PC-3 (cell line): ENCODE data around the gene CAPZB. TPM values are rescaled to one million over a fixed set of nuclear protein-coding genes. Genes with fewer than 3 reads are reported as not detected.
A peak's percentile ranks its signal among the peaks of the same experiment; 100 is the strongest.

ENCODE experiments used
- ATAC-seq: fragments of 200-7000 bp; cut with Tn5 transposase; 2 replicates; pipeline ENCODE4 v1.9.1; 2020; ENCODE audit warnings: mild to moderate bottlenecking, moderate library complexity
- BruUV-seq: library from RNA; stranded (reverse); fragments of 400-500 nt; replicated peaks from 2 replicates; lab custom pipeline; 2021; lab: Mats Ljungman, UMichigan
- CTCF ChIA-PET: fragments of 300-600 bp; sonication (Branson Sonifier 250); formaldehyde crosslinking; loops from one replicate; lab custom pipeline; 2022; ENCODE audit warnings: antibody characterized with exemption; lab: Charles Lee
- POLR2A ChIA-PET: fragments of 300-600 bp; sonication (Branson Sonifier 250); formaldehyde crosslinking; loops from one replicate; lab custom pipeline; 2022; ENCODE audit warnings: antibody characterized with exemption; ENCODE audit not compliant: unreplicated experiment; lab: Charles Lee
- DNase-seq: peaks from one replicate; pipeline ENCODE4 v3.0.0-alpha.2; 2015
- H2AFZ ChIP-seq: fragments of 300-600 bp; sonication (generic); 2 replicates; pipeline ENCODE4 v1.6.0; 2016; ENCODE audit warnings: antibody characterized with exemption, low read length
- H3F3A ChIP-seq: fragments of 300-600 bp; sonication (generic); one replicate; pipeline ENCODE4 v1.6.0; 2017; ENCODE audit warnings: antibody characterized with exemption, low read length, control low read depth, mild to moderate bottlenecking; ENCODE audit not compliant: unreplicated experiment
- H3K27ac ChIP-seq: fragments of 300-600 bp; sonication (generic); 2 replicates; pipeline ENCODE4 v1.5.1; 2016; ENCODE audit warnings: mild to moderate bottlenecking, low read length
- H3K27me3 ChIP-seq: fragments of 300-600 bp; sonication (generic); 2 replicates; pipeline ENCODE4 v1.6.1; 2016; ENCODE audit warnings: low read length, mixed read lengths
- H3K36me3 ChIP-seq: fragments of 300-600 bp; sonication (generic); 2 replicates; pipeline ENCODE4 v1.6.1; 2016; ENCODE audit warnings: low read depth, mixed run types, low read length, mixed read lengths
- H3K4me1 ChIP-seq: fragments of 300-600 bp; sonication (generic); 2 replicates; pipeline ENCODE4 v1.5.1; 2016; ENCODE audit warnings: low read length; ENCODE audit not compliant: insufficient read depth
- H3K4me2 ChIP-seq: fragments of 300-600 bp; sonication (generic); 2 replicates; pipeline ENCODE4 v1.6.0; 2016; ENCODE audit warnings: low read length
- H3K4me3 ChIP-seq: fragments of 300-600 bp; sonication (generic); 2 replicates; pipeline ENCODE4 v1.5.1; 2016; ENCODE audit warnings: mild to moderate bottlenecking, low read length, mixed read lengths
- H3K79me2 ChIP-seq: fragments of 300-600 bp; sonication (generic); 2 replicates; pipeline ENCODE4 v1.6.1; 2017; ENCODE audit warnings: low read length, mixed read lengths
- H3K9ac ChIP-seq: fragments of 300-600 bp; sonication (generic); 2 replicates; pipeline ENCODE4 v1.6.0; 2016; ENCODE audit warnings: mild to moderate bottlenecking, low read length
- H3K9me2 ChIP-seq: fragments of 300-600 bp; sonication (generic); replicated peaks from 2 replicates; pipeline ENCODE4 v1.6.1; 2016; ENCODE audit warnings: mixed run types, low read length, mixed read lengths
- H3K9me3 ChIP-seq: fragments of 300-600 bp; sonication (generic); 2 replicates; pipeline ENCODE4 v1.6.1; 2016; ENCODE audit warnings: low read length, mixed read lengths
- H4K20me1 ChIP-seq: fragments of 300-600 bp; sonication (generic); 2 replicates; pipeline ENCODE4 v1.6.1; 2016; ENCODE audit warnings: low read length, mixed read lengths
- CTCF ChIP-seq: fragments of 300-600 bp; sonication (generic); conservative IDR thresholded peaks from 2 replicates; pipeline ENCODE4 v1.5.1; 2017; ENCODE audit warnings: antibody characterized with exemption, low read depth, mild to moderate bottlenecking, low read length
- EZH2 ChIP-seq: fragments of 300-600 bp; sonication (generic); IDR thresholded peaks from one replicate; pipeline ENCODE4 v1.6.1; 2017; ENCODE audit warnings: antibody characterized with exemption, mild to moderate bottlenecking, low read length; ENCODE audit not compliant: unreplicated experiment
- EZH2phosphoT487 ChIP-seq: fragments of 300-600 bp; sonication (generic); IDR thresholded peaks from 2 replicates; pipeline ENCODE4 v1.6.1; 2018; ENCODE audit warnings: mild to moderate bottlenecking, antibody characterized with exemption, low read length, borderline replicate concordance
- intact Hi-C: fragments of 100-400 bp; cut with micrococcal nuclease; formaldehyde crosslinking; loops from 2 replicates; pipeline ENCODE4 v1.9.0; 2023
- total RNA-seq: library from RNA; depleted of rRNA; stranded (reverse); fragments of >200 nt; gene quantifications from 2 replicates; pipeline ENCODE4 v1.2.3, GENCODE V29; 2014

CAPZB gene
- total RNA-seq, 1 experiment from 2014 or later = 86.7 TPM

- Histone ChIP-seq H3K4me2 (no peak overlapping the region), H3F3A (no peaks in the 10 kb centered on the region), H2AFZ (no peak overlapping the region), H3K9me3 (no peaks in the 10 kb centered on the region), H3K4me1 (peaks cover under 1% of the 10 kb centered on the region; the same call in 1 of the 2 replicates), H3K9me2 (no peaks in the 10 kb centered on the region), H3K27ac (no peak overlapping the region), H4K20me1 (peaks cover 2% of the 10 kb centered on the region; the same call in 1 of the 2 replicates), H3K79me2 (peaks cover 44% of the 10 kb centered on the region), H3K9ac (no peak overlapping the region), H3K36me3 (no peaks in the 10 kb centered on the region), H3K4me3 (no peak overlapping the region), H3K27me3 (no peaks in the 10 kb centered on the region)
- intact Hi-C loops = no loop called here
- POLR2A ChIA-PET = no interaction called here
- no peak for TF ChIP-seq EZH2
- TF ChIP-seq EZH2phosphoT487 = no peak
- no peak for TF ChIP-seq CTCF
- no TSS peak for BruUV-seq
- CTCF ChIA-PET = no interaction called here
- ATAC-seq (no peak), DNase-seq (no peak)
Observed at GRCh38 chr1:19400875-19401534, 84.3 kb downstream of the CAPZB start.

- Histone ChIP-seq H3K36me3 (no peaks in the 10 kb centered on the region), H3F3A (no peaks in the 10 kb centered on the region), H3K4me2 (no peak overlapping the region), H3K9ac (no peak overlapping the region), H4K20me1 (peaks cover 3% of the 10 kb centered on the region; the same call in 1 of the 2 replicates), H3K4me1 (peaks cover 4% of the 10 kb centered on the region; the same call in 1 of the 2 replicates), H3K9me3 (no peaks in the 10 kb centered on the region), H3K27ac (no peak overlapping the region), H2AFZ (no peak overlapping the region), H3K9me2 (no peaks in the 10 kb centered on the region), H3K27me3 (no peaks in the 10 kb centered on the region), H3K4me3 (no peak overlapping the region), H3K79me2 (peaks cover 44% of the 10 kb centered on the region)
- ChIA-PET CTCF (no interaction called here), POLR2A (no interaction called here)
- TF ChIP-seq EZH2 = no peak
- TF ChIP-seq CTCF = no peak
- no peak for TF ChIP-seq EZH2phosphoT487
- ATAC-seq (no peak), DNase-seq (no peak)
- intact Hi-C loops = no loop called here
- BruUV-seq = no TSS peak
Observed at GRCh38 chr1:19400192-19400611, 85.1 kb downstream of the CAPZB start.

GRCh38 chr1:19398309-19398760, 87.0 kb downstream of the CAPZB start:
- H2AFZ ChIP-seq = no peak overlapping the region
- CTCF ChIA-PET = no interaction called here
- no peaks in the 10 kb centered on the region for H3K9me3 ChIP-seq
- no peak for ATAC-seq
- peak; percentile 55 for DNase-seq
- H3K27ac ChIP-seq = no peak overlapping the region
- H3K36me3 ChIP-seq = no peaks in the 10 kb centered on the region
- POLR2A ChIA-PET = no interaction called here
- no TSS peak for BruUV-seq
- no peaks in the 10 kb centered on the region for H3K9me2 ChIP-seq
- no peak overlapping the region for H3K9ac ChIP-seq
- no peak overlapping the region for H3K4me2 ChIP-seq
- H3K4me1 ChIP-seq = peaks cover 4% of the 10 kb centered on the region; the same call in 1 of the 2 replicates
- H3K27me3 ChIP-seq = no peaks in the 10 kb centered on the region
- no peak overlapping the region for H3K4me3 ChIP-seq
- peak; percentile 39 for TF ChIP-seq CTCF
- TF ChIP-seq EZH2phosphoT487 = no peak
- TF ChIP-seq EZH2 = no peak
- no peaks in the 10 kb centered on the region for H3F3A ChIP-seq
- intact Hi-C loops = loop anchor here (10.0 kb wide), 3 partner anchors 56 to 186 kb away; partner anchors contain the start of gene CAPZB
- peaks cover 3% of the 10 kb centered on the region; the same call in 1 of the 2 replicates for H4K20me1 ChIP-seq
- peaks cover 42% of the 10 kb centered on the region for H3K79me2 ChIP-seq
